ENCODE results near the gene DUSP15. TPM values are rescaled to one million over a fixed set of nuclear protein-coding genes. Genes with fewer than 3 reads are reported as not detected.
A peak's percentile ranks its signal among the peaks of the same experiment; 100 is the strongest.
"Not testable (repeated sequence)": the region's sequence is repeated elsewhere in the genome, so short reads cannot be mapped to it uniquely, and the experiment has no call there.

Gene DUSP15
- total RNA-seq, 1 donor from 2014 or later = 2.4 TPM

DNA sequence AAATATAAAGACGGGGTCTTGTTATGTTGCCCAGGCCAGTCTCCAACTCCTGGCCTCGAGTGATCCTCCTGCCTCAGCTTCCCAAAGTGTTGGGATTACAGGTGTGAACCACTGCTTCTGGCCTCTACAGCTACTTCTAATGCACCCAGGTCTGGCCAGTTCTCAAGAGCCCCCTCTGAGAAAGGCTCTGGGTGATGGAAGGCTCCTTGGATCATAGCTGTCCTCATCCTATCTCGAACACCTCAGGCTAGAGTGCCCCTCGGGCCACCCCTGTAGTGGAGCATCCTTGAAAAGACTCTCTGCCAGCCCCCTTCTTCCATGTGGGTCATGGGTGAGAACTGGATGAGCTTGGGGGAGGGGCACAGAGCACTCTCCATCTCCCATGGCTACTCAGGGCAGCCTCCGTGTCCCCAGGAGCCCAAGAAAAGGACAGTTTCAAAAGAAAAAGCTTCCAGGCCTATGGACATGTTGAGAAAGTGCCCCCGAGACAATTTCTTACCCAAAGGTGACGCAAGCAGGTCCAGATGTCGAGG, 51.9 kb downstream of the DUSP15 start:
- no peaks in the 10 kb centered on the region for H3K27me3 ChIP-seq
- TF ChIP-seq, protein P1, sequence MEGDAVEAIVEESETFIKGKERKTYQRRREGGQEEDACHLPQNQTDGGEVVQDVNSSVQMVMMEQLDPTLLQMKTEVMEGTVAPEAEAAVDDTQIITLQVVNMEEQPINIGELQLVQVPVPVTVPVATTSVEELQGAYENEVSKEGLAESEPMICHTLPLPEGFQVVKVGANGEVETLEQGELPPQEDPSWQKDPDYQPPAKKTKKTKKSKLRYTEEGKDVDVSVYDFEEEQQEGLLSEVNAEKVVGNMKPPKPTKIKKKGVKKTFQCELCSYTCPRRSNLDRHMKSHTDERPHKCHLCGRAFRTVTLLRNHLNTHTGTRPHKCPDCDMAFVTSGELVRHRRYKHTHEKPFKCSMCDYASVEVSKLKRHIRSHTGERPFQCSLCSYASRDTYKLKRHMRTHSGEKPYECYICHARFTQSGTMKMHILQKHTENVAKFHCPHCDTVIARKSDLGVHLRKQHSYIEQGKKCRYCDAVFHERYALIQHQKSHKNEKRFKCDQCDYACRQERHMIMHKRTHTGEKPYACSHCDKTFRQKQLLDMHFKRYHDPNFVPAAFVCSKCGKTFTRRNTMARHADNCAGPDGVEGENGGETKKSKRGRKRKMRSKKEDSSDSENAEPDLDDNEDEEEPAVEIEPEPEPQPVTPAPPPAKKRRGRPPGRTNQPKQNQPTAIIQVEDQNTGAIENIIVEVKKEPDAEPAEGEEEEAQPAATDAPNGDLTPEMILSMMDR (IDR thresholded peaks at IDR 0.05) = no peak
- peak; percentile 11 for DNase-seq
- no peak overlapping the region for H3K27ac ChIP-seq
- intact Hi-C loops (cut with DNase I) = no loop called here
- H3K4me3 ChIP-seq = no peak overlapping the region
- no peaks in the 10 kb centered on the region for H3K9me3 ChIP-seq
- ATAC-seq = no peak
- H3K36me3 ChIP-seq = no peaks in the 10 kb centered on the region
- peaks cover 14% of the 10 kb centered on the region for H3K4me1 ChIP-seq

DNA sequence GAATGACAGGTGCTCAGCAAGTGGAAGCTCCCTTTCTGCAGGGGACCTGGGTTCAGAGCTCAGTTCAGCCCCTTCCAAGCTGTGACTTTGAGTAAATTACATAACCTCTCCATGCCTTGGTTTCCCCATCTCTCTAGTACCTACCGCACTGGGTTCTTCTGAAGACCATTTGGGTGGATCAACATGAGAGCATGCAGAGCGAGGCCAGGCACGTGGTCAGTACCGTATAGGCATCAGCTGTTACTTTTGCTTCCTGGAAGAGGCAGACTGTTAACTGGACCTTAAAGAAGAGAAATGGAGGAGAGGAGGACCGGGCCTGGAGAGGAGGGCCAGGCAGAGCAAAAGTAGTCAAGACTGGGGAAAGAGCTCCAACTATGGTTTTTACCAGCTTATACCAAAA, 52.9 kb downstream of the DUSP15 start:
- Histone ChIP-seq H3K4me1 (peaks cover 12% of the 10 kb centered on the region), H3K4me3 (no peak overlapping the region), H3K9me3 (no peaks in the 10 kb centered on the region), H3K27me3 (no peaks in the 10 kb centered on the region), H3K27ac (no peak overlapping the region), H3K36me3 (no peaks in the 10 kb centered on the region)
- TF ChIP-seq, protein P1 (IDR thresholded peaks at IDR 0.05) = no peak
- intact Hi-C loops (cut with DNase I) = no loop called here
- ATAC-seq (no peak), DNase-seq (peak; percentile 21)

DNA sequence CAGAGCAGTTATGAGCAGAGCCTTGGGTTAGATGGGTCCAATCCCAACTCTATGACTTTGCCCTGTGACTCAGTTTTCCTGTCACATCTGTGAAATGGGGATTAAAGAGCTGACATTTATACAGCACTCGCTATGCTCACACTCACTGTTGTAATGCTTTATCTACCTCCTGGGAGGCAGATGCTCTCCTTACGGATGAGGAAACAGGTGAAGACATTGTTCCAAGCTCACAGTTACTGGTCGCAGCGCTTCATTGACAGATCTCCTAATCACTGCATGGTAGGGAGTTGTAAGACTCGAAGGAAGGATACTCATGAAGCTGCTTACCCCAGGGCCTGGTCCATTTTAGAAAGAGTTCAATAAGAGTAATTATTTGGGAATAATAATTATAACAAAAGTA, 54.1 kb downstream of the DUSP15 start:
- Histone ChIP-seq H3K27ac (no peak overlapping the region), H3K27me3 (no peaks in the 10 kb centered on the region), H3K4me3 (no peak overlapping the region), H3K9me3 (no peaks in the 10 kb centered on the region), H3K4me1 (peaks cover 11% of the 10 kb centered on the region), H3K36me3 (no peaks in the 10 kb centered on the region)
- no peak for ATAC-seq
- no peak for DNase-seq
- TF ChIP-seq, protein P1 (IDR thresholded peaks at IDR 0.05) = no peak
- intact Hi-C loops (cut with DNase I) = no loop called here

DNA sequence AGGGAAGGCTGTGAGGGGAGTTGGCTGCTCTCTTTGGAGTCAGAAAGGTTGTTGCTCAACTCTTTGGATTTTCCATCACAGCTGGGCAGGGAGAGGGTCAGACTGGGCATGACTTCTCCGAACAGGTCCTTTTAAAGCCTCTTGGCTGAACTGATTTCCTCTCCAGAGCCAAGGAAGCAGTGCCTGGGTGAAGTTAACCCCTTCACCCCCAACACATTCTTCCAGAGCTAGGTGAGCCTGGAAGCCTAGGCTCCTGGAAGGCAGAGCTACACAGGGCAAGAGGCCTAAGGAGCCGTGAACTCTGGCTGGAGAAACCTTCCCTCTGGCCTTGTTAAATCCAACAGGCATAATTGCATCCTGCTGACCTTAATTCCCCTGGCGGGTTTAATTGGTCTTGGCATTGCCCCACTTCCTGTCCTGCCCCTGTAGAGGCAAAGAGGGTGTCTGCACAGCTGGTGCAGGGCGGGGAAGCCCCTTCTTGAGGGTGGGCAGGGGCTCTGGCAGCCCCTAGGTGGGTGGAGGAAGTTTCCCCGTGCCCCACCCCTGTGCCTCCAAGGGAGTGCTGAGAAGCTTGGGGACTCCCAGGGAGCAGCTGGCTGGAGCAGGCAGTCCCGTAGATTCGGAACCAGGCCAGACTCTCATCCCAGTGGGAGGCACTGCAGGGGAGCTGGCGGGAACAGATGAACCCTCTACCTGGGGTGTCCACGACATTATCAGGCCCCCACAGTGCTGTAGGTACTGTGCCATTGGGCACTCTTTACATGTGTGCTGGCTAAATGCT, 54.7 kb downstream of the DUSP15 start:
- no peaks in the 10 kb centered on the region for H3K9me3 ChIP-seq
- TF ChIP-seq, protein P1 (IDR thresholded peaks at IDR 0.05) = no peak
- DNase-seq (no peak), ATAC-seq (peak; percentile 67)
- H3K27me3 ChIP-seq = no peaks in the 10 kb centered on the region
- peaks cover 11% of the 10 kb centered on the region for H3K4me1 ChIP-seq
- no peak overlapping the region for H3K4me3 ChIP-seq
- intact Hi-C loops (cut with DNase I) = no loop called here
- no peaks in the 10 kb centered on the region for H3K36me3 ChIP-seq
- H3K27ac ChIP-seq = no peak overlapping the region

DNA sequence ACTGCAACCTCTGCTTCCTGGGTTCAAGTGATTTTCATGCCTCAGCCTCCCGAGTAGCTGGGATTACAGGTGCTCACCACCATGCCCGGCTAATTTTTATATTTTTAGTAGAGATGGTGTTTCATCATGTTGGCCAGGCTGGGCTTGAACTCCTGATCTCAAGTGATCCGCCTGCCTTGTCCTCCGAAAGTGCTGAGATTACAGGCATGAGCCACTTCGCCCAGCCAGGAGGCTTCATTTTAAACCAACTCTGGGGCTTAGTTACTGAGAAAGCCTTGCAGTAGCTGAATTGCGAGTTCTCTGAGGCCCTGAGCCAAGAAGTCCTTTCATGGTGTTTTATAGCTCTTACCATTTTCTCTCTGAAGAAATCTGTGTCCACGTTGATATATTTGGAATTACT, 56.2 kb downstream of the DUSP15 start:
- peaks cover 11% of the 10 kb centered on the region for H3K4me1 ChIP-seq
- H3K4me3 ChIP-seq; ATAC-seq; DNase-seq; intact Hi-C loops (cut with DNase I); H3K27me3 ChIP-seq; H3K9me3 ChIP-seq; H3K27ac ChIP-seq; H3K36me3 ChIP-seq: not testable (repeated sequence)

DNA sequence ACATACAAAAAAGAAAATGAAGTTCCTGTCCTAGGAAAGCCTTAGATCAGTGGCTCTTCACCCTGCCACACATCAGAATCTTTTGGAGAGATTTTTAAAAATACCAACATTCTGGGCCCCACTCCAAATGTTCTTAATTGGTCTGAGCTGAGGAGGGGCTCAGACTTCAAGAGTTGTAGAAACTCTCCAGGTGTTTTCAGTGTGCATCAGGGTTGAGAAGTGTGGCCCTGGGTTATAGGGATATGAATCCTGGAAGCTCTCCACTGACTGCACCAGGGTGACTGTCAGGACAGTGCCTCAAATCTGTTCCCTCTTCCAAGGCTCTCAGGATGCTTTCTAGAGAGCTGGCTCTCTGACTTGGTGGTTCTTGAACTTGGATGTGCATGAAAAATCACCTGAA, 56.7 kb downstream of the DUSP15 start:
- TF ChIP-seq, protein P1 (IDR thresholded peaks at IDR 0.05) = no peak
- intact Hi-C loops (cut with DNase I) = no loop called here
- no peaks in the 10 kb centered on the region for H3K36me3 ChIP-seq
- H3K27me3 ChIP-seq = no peaks in the 10 kb centered on the region
- no peak overlapping the region for H3K27ac ChIP-seq
- no peak overlapping the region for H3K4me3 ChIP-seq
- peaks cover 11% of the 10 kb centered on the region for H3K4me1 ChIP-seq
- no peaks in the 10 kb centered on the region for H3K9me3 ChIP-seq
- no peak for DNase-seq
- ATAC-seq = no peak
